Measurements from ENCODE around the gene WDFY4. TPM values are rescaled to one million over a fixed set of nuclear protein-coding genes. Genes with fewer than 3 reads are reported as not detected.

WDFY4 gene
- polyA plus RNA-seq, 1 of the 3 experiments (the other 2 are of a cell fraction) = not detected

GRCh38 chr10:48842231-48842630 is 157.6 kb downstream of the WDFY4 start:
- no peak overlapping the region for H3K27ac ChIP-seq (ENCODE audit: low read depth in 2 of 2, low read length in 1 of 2)
- TF ChIP-seq MXI1 (IDR thresholded peaks at IDR 0.05; ENCODE audit: low read depth, low read length) (no peak), IRF3 (IDR thresholded peaks at IDR 0.05; ENCODE audit: low read depth, low read length) (no peak), MEF2A (IDR thresholded peaks at IDR 0.05; ENCODE audit: borderline replicate concordance, low read depth) (no peak), CTCF (IDR thresholded peaks at IDR 0.05) (no peak), POLR2AphosphoS5 (IDR thresholded peaks at IDR 0.05; ENCODE audit: low read depth, low read length) (no peak), ELF1 (IDR thresholded peaks at IDR 0.05) (no peak), EP300 (IDR thresholded peaks at IDR 0.05; ENCODE audit: borderline replicate concordance in 1 of 2, low read depth in 1 of 2, low read length in 1 of 2) (no peak), NFIC (IDR thresholded peaks at IDR 0.05; ENCODE audit: borderline replicate concordance) (no peak), RXRA (IDR thresholded peaks at IDR 0.05; ENCODE audit: borderline replicate concordance, low read depth) (no peak)
- H2AFZ ChIP-seq (ENCODE audit: low read depth) = no peak overlapping the region
- no peak overlapping the region for H3K4me3 ChIP-seq (ENCODE audit: low read depth in 2 of 2, low read length in 1 of 2)
- no peaks in the 10 kb centered on the region for H3K79me2 ChIP-seq (ENCODE audit: insufficient read depth)
- 27% methylated on average over 4 of the region's 11 CpGs for WGBS (ENCODE audit: low lambda C conversion rate)
- POLR2A ChIA-PET = no interaction called here
- CTCF ChIA-PET = interaction anchor here (1.0 kb wide), 1 partner anchor 186 kb away, joined by 4 read pairs; no protein-coding TSS in a partner anchor
- no peaks in the 10 kb centered on the region for H4K20me1 ChIP-seq (ENCODE audit: insufficient read depth)
- no peaks in the 10 kb centered on the region for H3K36me3 ChIP-seq (replicated peaks in 1 of 2; ENCODE audit: control insufficient read depth in 1 of 2, insufficient read depth in 2 of 2, low read length in 1 of 2)
- no peak overlapping the region for H3K4me2 ChIP-seq
- H3K9ac ChIP-seq = no peak overlapping the region
- H3K9me3 ChIP-seq = no peaks in the 10 kb centered on the region
- H3K4me1 ChIP-seq (ENCODE audit: control insufficient read depth in 1 of 2, insufficient read depth in 2 of 2, low read depth in 1 of 2, low read length in 1 of 2) = no peaks in the 10 kb centered on the region
- H3F3A ChIP-seq (replicated peaks; ENCODE audit: insufficient read depth) = no peaks in the 10 kb centered on the region
- H3K27me3 ChIP-seq (ENCODE audit: insufficient read depth) = no peaks in the 10 kb centered on the region
- no peak for DNase-seq
- H3K9me2 ChIP-seq = no peaks in the 10 kb centered on the region

DNA sequence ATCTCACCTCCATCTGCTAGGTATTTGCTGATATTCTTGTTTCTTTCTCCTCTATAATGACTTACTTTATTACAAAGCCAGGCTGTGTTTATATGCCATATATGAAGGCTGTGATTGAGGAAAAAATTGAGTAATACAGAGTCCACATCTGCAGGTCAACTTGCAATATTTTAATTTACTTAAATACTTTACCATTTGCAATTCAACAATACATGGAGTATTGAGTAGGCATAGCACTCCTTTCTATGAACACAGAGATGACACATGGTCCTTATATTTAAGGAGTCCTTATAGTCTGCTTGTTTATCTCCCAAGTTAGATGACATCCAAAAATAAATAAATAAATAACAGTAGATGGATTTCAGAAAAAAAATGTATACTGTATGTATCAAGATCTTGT is 158.5 kb downstream of the WDFY4 start:
- no peak overlapping the region for H3K27ac ChIP-seq (ENCODE audit: low read depth in 2 of 2, low read length in 1 of 2)
- DNase-seq = no peak
- H3K9me2 ChIP-seq = no peaks in the 10 kb centered on the region
- no peaks in the 10 kb centered on the region for H3K36me3 ChIP-seq (replicated peaks in 1 of 2; ENCODE audit: control insufficient read depth in 1 of 2, insufficient read depth in 2 of 2, low read length in 1 of 2)
- H3K9ac ChIP-seq = no peak overlapping the region
- H3F3A ChIP-seq (replicated peaks; ENCODE audit: insufficient read depth) = no peaks in the 10 kb centered on the region
- no peak overlapping the region for H3K4me3 ChIP-seq (ENCODE audit: low read depth in 2 of 2, low read length in 1 of 2)
- no peaks in the 10 kb centered on the region for H3K79me2 ChIP-seq (ENCODE audit: insufficient read depth)
- no peak overlapping the region for H3K4me2 ChIP-seq
- no peaks in the 10 kb centered on the region for H4K20me1 ChIP-seq (ENCODE audit: insufficient read depth)
- POLR2A ChIA-PET = no interaction called here
- no peaks in the 10 kb centered on the region for H3K4me1 ChIP-seq (ENCODE audit: control insufficient read depth in 1 of 2, insufficient read depth in 2 of 2, low read depth in 1 of 2, low read length in 1 of 2)
- H2AFZ ChIP-seq (ENCODE audit: low read depth) = no peak overlapping the region
- H3K27me3 ChIP-seq (ENCODE audit: insufficient read depth) = no peaks in the 10 kb centered on the region
- CTCF ChIA-PET = interaction anchor here (1.0 kb wide), 1 partner anchor 187 kb away, joined by 4 read pairs; no protein-coding TSS in a partner anchor
- no peak for TF ChIP-seq MEF2A (IDR thresholded peaks at IDR 0.05; ENCODE audit: borderline replicate concordance, low read depth)
- no peak for TF ChIP-seq FOXJ3 (CRISPR knock-in tag; IDR thresholded peaks at IDR 0.05)
- no peak for TF ChIP-seq JUND (IDR thresholded peaks at IDR 0.05)
- no peak for TF ChIP-seq EP300 (IDR thresholded peaks at IDR 0.05; ENCODE audit: borderline replicate concordance in 1 of 2, low read depth in 1 of 2, low read length in 1 of 2)
- no peak for TF ChIP-seq RAD21 (IDR thresholded peaks at IDR 0.05; ENCODE audit: low read length)
- TF ChIP-seq SMC3 (IDR thresholded peaks at IDR 0.05; ENCODE audit: low read depth, low read length) = no peak
- TF ChIP-seq TAF1 (IDR thresholded peaks at IDR 0.05; ENCODE audit: borderline replicate concordance, low read depth, low read length) = no peak
- TF ChIP-seq CHD2 (IDR thresholded peaks at IDR 0.05; ENCODE audit: low read length, partially characterized antibody) = no peak
- TF ChIP-seq POLR2AphosphoS5 (IDR thresholded peaks at IDR 0.05; ENCODE audit: low read depth, low read length) = no peak
- TF ChIP-seq, protein P1, sequence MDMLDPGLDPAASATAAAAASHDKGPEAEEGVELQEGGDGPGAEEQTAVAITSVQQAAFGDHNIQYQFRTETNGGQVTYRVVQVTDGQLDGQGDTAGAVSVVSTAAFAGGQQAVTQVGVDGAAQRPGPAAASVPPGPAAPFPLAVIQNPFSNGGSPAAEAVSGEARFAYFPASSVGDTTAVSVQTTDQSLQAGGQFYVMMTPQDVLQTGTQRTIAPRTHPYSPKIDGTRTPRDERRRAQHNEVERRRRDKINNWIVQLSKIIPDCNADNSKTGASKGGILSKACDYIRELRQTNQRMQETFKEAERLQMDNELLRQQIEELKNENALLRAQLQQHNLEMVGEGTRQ (IDR thresholded peaks at IDR 0.05; ENCODE audit: borderline replicate concordance, low read depth, low read length) = no peak
- TF ChIP-seq, protein P2, sequence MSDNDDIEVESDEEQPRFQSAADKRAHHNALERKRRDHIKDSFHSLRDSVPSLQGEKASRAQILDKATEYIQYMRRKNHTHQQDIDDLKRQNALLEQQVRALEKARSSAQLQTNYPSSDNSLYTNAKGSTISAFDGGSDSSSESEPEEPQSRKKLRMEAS (IDR thresholded peaks at IDR 0.05; ENCODE audit: low read depth) = no peak
- TF ChIP-seq, protein P3, sequence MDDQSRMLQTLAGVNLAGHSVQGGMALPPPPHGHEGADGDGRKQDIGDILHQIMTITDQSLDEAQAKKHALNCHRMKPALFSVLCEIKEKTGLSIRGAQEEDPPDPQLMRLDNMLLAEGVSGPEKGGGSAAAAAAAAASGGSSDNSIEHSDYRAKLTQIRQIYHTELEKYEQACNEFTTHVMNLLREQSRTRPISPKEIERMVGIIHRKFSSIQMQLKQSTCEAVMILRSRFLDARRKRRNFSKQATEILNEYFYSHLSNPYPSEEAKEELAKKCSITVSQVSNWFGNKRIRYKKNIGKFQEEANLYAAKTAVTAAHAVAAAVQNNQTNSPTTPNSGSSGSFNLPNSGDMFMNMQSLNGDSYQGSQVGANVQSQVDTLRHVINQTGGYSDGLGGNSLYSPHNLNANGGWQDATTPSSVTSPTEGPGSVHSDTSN (IDR thresholded peaks at IDR 0.05) = no peak
- TF ChIP-seq SIN3A (IDR thresholded peaks at IDR 0.05; ENCODE audit: borderline replicate concordance, low read depth, low read length) = no peak
- no peak for TF ChIP-seq CTCF (IDR thresholded peaks at IDR 0.05)
- TF ChIP-seq FOSL2 (IDR thresholded peaks at IDR 0.05; ENCODE audit: borderline replicate concordance, low read depth) = no peak
- H3K9me3 ChIP-seq = no peaks in the 10 kb centered on the region
